Psoas muscle (tissue), 8 donors: Measurements from ENCODE around the gene PHF12. TPM values are rescaled to one million over a fixed set of nuclear protein-coding genes. Genes with fewer than 3 reads are reported as not detected.
A peak's percentile ranks its signal among the peaks of the same experiment; 100 is the strongest.

Experiments
- ATAC-seq, 4 donors: fragments of 200-7000 bp; cut with Tn5 transposase; one replicate each; pipeline ENCODE4 v1.9.1; 2020; ENCODE audit warnings: moderate library complexity in 3 of 4, mild to moderate bottlenecking in 2 of 4
- DNase-seq, 2 donors: peaks; one replicate each; pipeline ENCODE4 v3.0.0-alpha.2; 2020
- H3K27ac ChIP-seq: fragments of 200-600 bp; one replicate; pipeline ENCODE4 v1.8.0; 2022
- H3K27me3 ChIP-seq, 3 donors: fragments of 200-600 bp in 1 of 3; one replicate each; pipeline versions ENCODE4 v1.6.1 to v1.8.0; 2013 to 2022; ENCODE audit warnings: low read length in 2 of 3, mild to moderate bottlenecking in 2 of 3, moderate library complexity in 1 of 3; ENCODE audit not compliant: insufficient read depth in 3 of 3
- H3K36me3 ChIP-seq, 2 donors: fragments of 200-600 bp in 1 of 2; one replicate each; pipeline versions ENCODE4 v1.6.1 to v1.8.0; 2013 to 2022; ENCODE audit warnings: low read depth in 1 of 2, mild to moderate bottlenecking in 1 of 2, moderate library complexity in 1 of 2; ENCODE audit not compliant: insufficient read depth in 1 of 2
- H3K4me1 ChIP-seq: fragments of 200-600 bp; one replicate; pipeline ENCODE4 v1.8.0; 2022
- H3K4me3 ChIP-seq: fragments of 200-600 bp; one replicate; pipeline ENCODE4 v1.8.0; 2022; ENCODE audit warnings: mild to moderate bottlenecking
- H3K9me3 ChIP-seq: fragments of 200-600 bp; one replicate; pipeline ENCODE4 v1.8.0; 2022
- CTCF ChIP-seq: fragments of 200-600 bp; IDR thresholded peaks from one replicate; pipeline ENCODE4 v1.8.0; 2022; ENCODE audit warnings: antibody characterized with exemption
- WGBS, 3 donors: extraction: QIAGEN DNeasy Blood & Tissue Kit; methylation state at CpG; one replicate each; pipeline versions ENCODE4 v1.1.6 to v1.1.7; 2013; 5-methylcytosine and 5-hydroxymethylcytosine counted together
- intact Hi-C, 2 donors: fragments of 100-400 bp; cut with DNase I; formaldehyde crosslinking; loops; one replicate each; pipeline versions ENCODE4 v1.11.0 to v1.14.2; 2022
- polyA plus RNA-seq, 3 donors: library from polyadenylated mRNA; stranded (reverse); fragments of 200-250 nt; gene quantifications; one replicate each; pipeline ENCODE4 v1.2.3, GENCODE V29; 2013
- total RNA-seq, 4 donors: library from RNA; stranded (reverse); fragmentation: NEBNext Ultra II Directional in 2 of 4; extraction: Animal tissue kit (Norgen Biotek cat#: 25700) in 2 of 4; gene quantifications; one replicate each; pipeline versions ENCODE4 v1.2.1 to v1.2.4, GENCODE V29; 2021 to 2023
- donor health status: healthy with polysubstance abuse.
- donor health status: DM: no; HTN: no; CAD: no; lungs with moderate emphysema.
- donor health status: Bipolar disorder and iron deficiency.
- donor health status: healthy.
- donor health status: DM: yes; HTN: yes; CAD: no.
- donor health status: DM: no; HTN: no; CAD: no.
- donor health status: DM: no; HTN: no; CAD: no.
- donor health status: DM: yes; HTN: yes; CAD: no.

PHF12 gene
- total and polyA plus RNA-seq, 7 donors = 7.3 to 28.6 (median 22.3) TPM

- DNase-seq (no peak), ATAC-seq (peak in 2 of 4 donors; percentile 11 to 32)
- Histone ChIP-seq H3K36me3 (peaks cover 6 to 39% of the 10 kb centered on the region in 2 donors), H3K27ac (peak overlapping the region; percentile 75), H3K9me3 (peaks cover 7% of the 10 kb centered on the region), H3K4me3 (no peak overlapping the region), H3K4me1 (peaks cover 18% of the 10 kb centered on the region), H3K27me3 (no peaks in the 10 kb centered on the region)
- WGBS, 3 donors = 92 to 98% (median 93%) methylated on average over 4 of the region's 4 CpGs
- intact Hi-C loops = no loop called here
- TF ChIP-seq CTCF = no peak
These were observed 24.5 kb downstream of the PHF12 start for GRCh38 chr17:28926786-28927185.

- H3K27me3 ChIP-seq = no peaks in the 10 kb centered on the region
- WGBS, 3 donors = 75 to 80% (median 78%) methylated on average over 2 of the region's 2 CpGs
- H3K9me3 ChIP-seq = peaks cover 7% of the 10 kb centered on the region
- intact Hi-C loops = no loop called here
- ATAC-seq (no peak), DNase-seq (no peak)
- H3K27ac ChIP-seq = peak overlapping the region; percentile 75
- H3K4me1 ChIP-seq = peaks cover 18% of the 10 kb centered on the region
- no peak overlapping the region for H3K4me3 ChIP-seq
- TF ChIP-seq CTCF = no peak
- peaks cover 6 to 43% of the 10 kb centered on the region in 2 donors for H3K36me3 ChIP-seq
These were observed 25.0 kb downstream of the PHF12 start for GRCh38 chr17:28926366-28926765.

- Histone ChIP-seq H3K27ac (peak overlapping the region; percentile 75), H3K27me3 (no peaks in the 10 kb centered on the region), H3K36me3 (peaks cover 6 to 47% of the 10 kb centered on the region in 2 donors), H3K9me3 (peaks cover 7% of the 10 kb centered on the region), H3K4me1 (peaks cover 18% of the 10 kb centered on the region), H3K4me3 (no peak overlapping the region)
- ATAC-seq (peak; percentile 54 to 74 (median 70)), DNase-seq (no peak)
- 40 to 51% (median 50%) methylated on average over 2 of the region's 2 CpGs for WGBS, 3 donors
- intact Hi-C loops = no loop called here
- no peak for TF ChIP-seq CTCF
These were observed 25.4 kb downstream of the PHF12 start for GRCh38 chr17:28925912-28926365.

- H3K9me3 ChIP-seq = no peaks in the 10 kb centered on the region
- peaks cover 9 to 99% of the 10 kb centered on the region in 2 donors for H3K36me3 ChIP-seq
These were observed 31.1 kb downstream of the PHF12 start for GRCh38 chr17:28920201-28920600.

More at GRCh38 chr17:28920201-28920600, 31.1 kb downstream of the PHF12 start:
- peaks cover 19% of the 10 kb centered on the region for H3K4me1 ChIP-seq
- H3K27me3 ChIP-seq = no peaks in the 10 kb centered on the region
- H3K4me3 ChIP-seq = no peak overlapping the region
- no peak for TF ChIP-seq CTCF
- ATAC-seq = no peak
- H3K27ac ChIP-seq = no peak overlapping the region
- no peak for DNase-seq
- intact Hi-C loops = no loop called here
